OCI-LY7 (cell line): Measurements from ENCODE around the gene DDAH2. TPM values are rescaled to one million over a fixed set of nuclear protein-coding genes. Genes with fewer than 3 reads are reported as not detected.

Experiments used
- BruUV-seq: library from RNA; stranded (reverse); fragments of 400-500 nt; replicated peaks from 2 replicates; lab custom pipeline; 2021; lab: Mats Ljungman, UMichigan
- CTCF ChIA-PET: fragments of 300-600 bp; sonication (Branson Sonifier 250); formaldehyde crosslinking; loops from one replicate; lab custom pipeline; 2022; ENCODE audit warnings: antibody characterized with exemption; ENCODE audit not compliant: unreplicated experiment; lab: Charles Lee
- POLR2A ChIA-PET: fragments of 300-600 bp; sonication (Branson Sonifier 250); formaldehyde crosslinking; loops from one replicate; lab custom pipeline; 2022; ENCODE audit warnings: antibody characterized with exemption; lab: Charles Lee
- DNase-seq: peaks from one replicate; pipeline ENCODE4 v3.0.0-alpha.2; 2015; ENCODE audit warnings: low spot score
- H2AFZ ChIP-seq: fragments of 200-600 bp; sonication (generic), shearing (Covaris generic); 2 replicates; pipeline ENCODE4 v1.6.1; 2014; ENCODE audit warnings: mild to moderate bottlenecking, antibody characterized with exemption, low read length, moderate library complexity
- H3K27ac ChIP-seq: fragments of 200-600 bp; sonication (generic); 2 replicates; pipeline ENCODE4 v1.5.1; 2014; ENCODE audit warnings: mixed run types, low read depth, mild to moderate bottlenecking, moderate library complexity, low read length, inconsistent platforms; ENCODE audit not compliant: poor library complexity, severe bottlenecking
- H3K36me3 ChIP-seq: fragments of 200-600 bp; sonication (generic); 2 replicates; pipeline ENCODE4 v1.6.1; 2014; ENCODE audit warnings: mild to moderate bottlenecking, antibody characterized with exemption, low read length, moderate library complexity, mixed read lengths; ENCODE audit not compliant: insufficient read depth
- H3K4me1 ChIP-seq: fragments of 200-600 bp; sonication (generic); 2 replicates; pipeline ENCODE4 v1.5.1; 2014; ENCODE audit warnings: mild to moderate bottlenecking, low read length; ENCODE audit not compliant: insufficient read depth, poor library complexity, severe bottlenecking
- H3K4me2 ChIP-seq: fragments of 200-600 bp; sonication (generic); 2 replicates; pipeline ENCODE4 v1.6.1; 2014; ENCODE audit warnings: mild to moderate bottlenecking, low read length
- H3K4me3 ChIP-seq: fragments of 200-600 bp; sonication (generic); 2 replicates; pipeline ENCODE4 v1.5.1; 2014; ENCODE audit warnings: mild to moderate bottlenecking, low read depth, low read length; ENCODE audit not compliant: poor library complexity, severe bottlenecking
- H3K79me2 ChIP-seq: fragments of 200-600 bp; sonication (generic); 2 replicates; pipeline ENCODE4 v1.6.1; 2016; ENCODE audit warnings: low read depth, mild to moderate bottlenecking, low read length, moderate library complexity, mixed read lengths; ENCODE audit not compliant: insufficient read depth
- H3K9me2 ChIP-seq: fragments of 200-600 bp; sonication (generic); 2 replicates; pipeline ENCODE4 v1.6.1; 2016; ENCODE audit warnings: mild to moderate bottlenecking, low read length, mixed read lengths; ENCODE audit not compliant: insufficient read depth
- H3K9me3 ChIP-seq: fragments of 200-600 bp; sonication (generic); 2 replicates; pipeline ENCODE4 v1.6.1; 2014; ENCODE audit warnings: mild to moderate bottlenecking, mixed run types, low read length, mixed read lengths
- H4K20me1 ChIP-seq: fragments of 200-600 bp; sonication (generic); 2 replicates; pipeline ENCODE4 v1.6.1; 2014; ENCODE audit warnings: mild to moderate bottlenecking, antibody characterized with exemption, low read length, moderate library complexity, mixed read lengths; ENCODE audit not compliant: insufficient read depth
- CTCF ChIP-seq: fragments of 200-600 bp; sonication (generic); conservative IDR thresholded peaks from 2 replicates; pipeline ENCODE4 v1.5.1; 2014; ENCODE audit warnings: mild to moderate bottlenecking, antibody characterized with exemption, low read length, moderate library complexity, mixed read lengths
- EZH2phosphoT487 ChIP-seq: fragments of 200-600 bp; sonication (generic); IDR thresholded peaks from 2 replicates; pipeline ENCODE4 v1.6.1; 2018; ENCODE audit warnings: low read depth, borderline replicate concordance, mild to moderate bottlenecking, mixed run types, antibody characterized with exemption, low read length, moderate library complexity, mixed read lengths
- intact Hi-C: fragments of 100-400 bp; cut with micrococcal nuclease; formaldehyde crosslinking; loops from one replicate; pipeline ENCODE4 v1.10.0; 2022; ENCODE audit not compliant: unreplicated experiment
- total RNA-seq, 2 experiments: library from RNA; depleted of rRNA in 1 of 2; stranded (reverse); fragments of >200 nt in 1 of 2; shearing (Covaris generic) in 1 of 2; gene quantifications; 2 replicates each; pipeline ENCODE4 v1.2.3, GENCODE V29; 2014 to 2022

Gene DDAH2
- total RNA-seq, 2 experiments from 2014 or later = 14.0 to 20.4 TPM

- Histone ChIP-seq H3K36me3 (peaks cover 24% of the 10 kb centered on the region), H2AFZ (no peak overlapping the region)
Measured at GRCh38 chr6:31768363-31769257, 39.5 kb upstream of the DDAH2 start.

GRCh38 chr6:31767096-31767645 lies 38.1 kb upstream of the DDAH2 start:
- no peaks in the 10 kb centered on the region for H4K20me1 ChIP-seq
- H3K4me2 ChIP-seq = no peak overlapping the region
- no peak overlapping the region for H2AFZ ChIP-seq
- TF ChIP-seq EZH2phosphoT487 (no peak), CTCF (no peak)
- POLR2A ChIA-PET = no interaction called here
- no TSS peak for BruUV-seq
- H3K4me3 ChIP-seq = no peak overlapping the region
- CTCF ChIA-PET = no interaction called here
- no peaks in the 10 kb centered on the region for H3K4me1 ChIP-seq
- H3K79me2 ChIP-seq = no peaks in the 10 kb centered on the region
- intact Hi-C loops = no loop called here
- no peak overlapping the region for H3K27ac ChIP-seq
- H3K9me3 ChIP-seq = no peaks in the 10 kb centered on the region
- no peak for DNase-seq
- H3K9me2 ChIP-seq = no peaks in the 10 kb centered on the region
- peaks cover 38% of the 10 kb centered on the region for H3K36me3 ChIP-seq

More at GRCh38 chr6:31768363-31769257, 39.5 kb upstream of the DDAH2 start:
- Histone ChIP-seq H3K4me3 (no peak overlapping the region), H3K79me2 (no peaks in the 10 kb centered on the region), H3K27ac (no peak overlapping the region), H3K4me1 (no peaks in the 10 kb centered on the region), H3K9me2 (no peaks in the 10 kb centered on the region), H3K4me2 (no peak overlapping the region), H4K20me1 (no peaks in the 10 kb centered on the region), H3K9me3 (no peaks in the 10 kb centered on the region)
- DNase-seq = no peak
- BruUV-seq = no TSS peak
- POLR2A ChIA-PET = no interaction called here
- TF ChIP-seq CTCF = no peak
- no peak for TF ChIP-seq EZH2phosphoT487
- CTCF ChIA-PET = no interaction called here
- intact Hi-C loops = loop anchor here (1.0 kb wide), 2 partner anchors 39 to 88 kb away; partner anchors contain the start of gene DDAH2
